ENCODE measurements around the gene CRYGA. TPM values are rescaled to one million over a fixed set of nuclear protein-coding genes. Genes with fewer than 3 reads are reported as not detected.
"Not testable (repeated sequence)": the region's sequence is repeated elsewhere in the genome, so short reads cannot be mapped to it uniquely, and the experiment has no call there.

CRYGA gene
- total RNA-seq, 1 experiment from 2014 or later, result not detected

DNA sequence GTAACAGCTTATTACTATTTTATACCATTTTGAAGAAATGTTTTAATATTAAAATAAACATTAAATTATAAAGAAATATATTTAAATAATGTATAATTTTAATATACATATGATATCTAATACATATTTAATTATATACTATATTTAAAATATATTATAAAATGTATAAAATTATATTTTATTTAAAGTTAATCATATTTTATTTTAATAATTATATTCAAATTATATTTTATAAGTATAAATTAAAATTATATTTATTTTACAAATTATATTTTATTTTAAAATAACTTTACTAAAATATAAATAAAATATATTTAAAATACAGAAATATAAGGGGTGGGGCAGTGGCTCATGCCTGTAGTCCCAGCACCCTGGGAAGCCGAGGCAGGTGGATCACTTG lies 41.1 kb downstream of the CRYGA start:
- TF ChIP-seq, protein P1, sequence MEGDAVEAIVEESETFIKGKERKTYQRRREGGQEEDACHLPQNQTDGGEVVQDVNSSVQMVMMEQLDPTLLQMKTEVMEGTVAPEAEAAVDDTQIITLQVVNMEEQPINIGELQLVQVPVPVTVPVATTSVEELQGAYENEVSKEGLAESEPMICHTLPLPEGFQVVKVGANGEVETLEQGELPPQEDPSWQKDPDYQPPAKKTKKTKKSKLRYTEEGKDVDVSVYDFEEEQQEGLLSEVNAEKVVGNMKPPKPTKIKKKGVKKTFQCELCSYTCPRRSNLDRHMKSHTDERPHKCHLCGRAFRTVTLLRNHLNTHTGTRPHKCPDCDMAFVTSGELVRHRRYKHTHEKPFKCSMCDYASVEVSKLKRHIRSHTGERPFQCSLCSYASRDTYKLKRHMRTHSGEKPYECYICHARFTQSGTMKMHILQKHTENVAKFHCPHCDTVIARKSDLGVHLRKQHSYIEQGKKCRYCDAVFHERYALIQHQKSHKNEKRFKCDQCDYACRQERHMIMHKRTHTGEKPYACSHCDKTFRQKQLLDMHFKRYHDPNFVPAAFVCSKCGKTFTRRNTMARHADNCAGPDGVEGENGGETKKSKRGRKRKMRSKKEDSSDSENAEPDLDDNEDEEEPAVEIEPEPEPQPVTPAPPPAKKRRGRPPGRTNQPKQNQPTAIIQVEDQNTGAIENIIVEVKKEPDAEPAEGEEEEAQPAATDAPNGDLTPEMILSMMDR (IDR thresholded peaks at IDR 0.05; ENCODE audit: unreplicated experiment), result no peak
- DNase-seq (ENCODE audit: unreplicated experiment), result no peak
- no peak overlapping the region for H3K27ac Mint-ChIP-seq (ENCODE audit: low read depth, unreplicated experiment)
- H3K4me1 Mint-ChIP-seq (ENCODE audit: insufficient read depth, unreplicated experiment), result no peaks in the 10 kb centered on the region
- no peak overlapping the region for H3K4me3 Mint-ChIP-seq (ENCODE audit: unreplicated experiment)
- no peaks in the 10 kb centered on the region for H3K9me3 Mint-ChIP-seq (ENCODE audit: unreplicated experiment)
- intact Hi-C loops (cut with micrococcal nuclease), result no loop called here
- ChIA-PET POLR2A (no interaction called here), CTCF (interaction anchor here (0.7 to 1.2 kb wide), 2 partner anchors 21 to 145 kb away, joined by 3 to 4 read pairs; no protein-coding TSS in a partner anchor)
- H3K36me3 Mint-ChIP-seq (ENCODE audit: insufficient read depth, unreplicated experiment), result no peaks in the 10 kb centered on the region
- BruUV-seq (replicated peaks), result no TSS peak
- no peaks in the 10 kb centered on the region for H3K27me3 Mint-ChIP-seq (ENCODE audit: insufficient read depth, unreplicated experiment)

DNA sequence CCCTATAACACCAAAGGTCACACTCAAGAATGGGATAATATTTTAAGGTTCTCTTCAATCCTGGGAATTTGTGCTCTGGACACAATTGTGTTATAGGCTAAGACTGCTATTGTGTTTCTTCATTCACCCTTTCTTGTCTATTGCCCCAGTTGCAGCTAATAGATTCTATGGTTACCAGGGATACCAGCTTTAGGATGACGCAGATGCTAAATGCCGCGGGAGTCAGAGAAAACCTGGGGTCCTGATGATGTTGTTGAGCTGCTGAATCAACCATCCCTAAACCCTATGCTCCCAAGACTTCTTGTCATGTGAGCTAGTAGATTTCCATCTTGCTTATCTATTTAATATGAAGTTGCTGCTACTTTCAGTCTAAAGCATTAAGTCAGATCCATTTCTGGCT lies 44.5 kb downstream of the CRYGA start:
- DNase-seq (ENCODE audit: unreplicated experiment), result no peak
- H3K27me3 Mint-ChIP-seq (ENCODE audit: insufficient read depth, unreplicated experiment), result no peaks in the 10 kb centered on the region
- no peaks in the 10 kb centered on the region for H3K36me3 Mint-ChIP-seq (ENCODE audit: insufficient read depth, unreplicated experiment)
- no peaks in the 10 kb centered on the region for H3K9me3 Mint-ChIP-seq (ENCODE audit: unreplicated experiment)
- no TSS peak for BruUV-seq (replicated peaks)
- CTCF ChIA-PET, result no interaction called here
- POLR2A ChIA-PET, result no interaction called here
- H3K4me1 Mint-ChIP-seq (ENCODE audit: insufficient read depth, unreplicated experiment), result no peaks in the 10 kb centered on the region
- H3K27ac Mint-ChIP-seq (ENCODE audit: low read depth, unreplicated experiment), result no peak overlapping the region
- TF ChIP-seq, protein P1 (IDR thresholded peaks at IDR 0.05; ENCODE audit: unreplicated experiment), result no peak
- no peak overlapping the region for H3K4me3 Mint-ChIP-seq (ENCODE audit: unreplicated experiment)
- intact Hi-C loops (cut with micrococcal nuclease), result no loop called here

DNA sequence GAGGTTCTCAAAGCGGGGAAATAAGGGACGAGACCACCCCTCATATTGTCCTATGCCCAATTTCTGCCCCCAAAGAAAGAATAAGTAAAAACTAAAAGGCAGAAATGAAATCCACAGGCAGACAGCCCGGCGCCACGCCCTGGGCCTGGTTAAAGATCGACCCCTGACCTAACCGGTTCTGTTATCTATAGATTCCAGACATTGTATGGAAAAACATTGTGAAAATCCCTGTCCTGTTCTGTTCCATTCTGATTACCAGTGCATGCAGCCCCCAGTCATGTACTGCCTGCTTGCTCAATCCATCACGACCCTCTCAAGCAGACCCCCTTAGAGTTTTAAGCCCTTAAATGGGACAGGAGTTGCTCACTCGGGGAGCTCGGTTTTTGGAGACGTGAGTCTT lies 46.0 kb downstream of the CRYGA start:
- intact Hi-C loops (cut with micrococcal nuclease); BruUV-seq (replicated peaks); DNase-seq (ENCODE audit: unreplicated experiment); H3K27ac Mint-ChIP-seq (ENCODE audit: low read depth, unreplicated experiment); H3K4me3 Mint-ChIP-seq (ENCODE audit: unreplicated experiment); H3K9me3 Mint-ChIP-seq (ENCODE audit: unreplicated experiment); H3K36me3 Mint-ChIP-seq (ENCODE audit: insufficient read depth, unreplicated experiment); H3K27me3 Mint-ChIP-seq (ENCODE audit: insufficient read depth, unreplicated experiment); POLR2A ChIA-PET; CTCF ChIA-PET; H3K4me1 Mint-ChIP-seq (ENCODE audit: insufficient read depth, unreplicated experiment): not testable (repeated sequence)

DNA sequence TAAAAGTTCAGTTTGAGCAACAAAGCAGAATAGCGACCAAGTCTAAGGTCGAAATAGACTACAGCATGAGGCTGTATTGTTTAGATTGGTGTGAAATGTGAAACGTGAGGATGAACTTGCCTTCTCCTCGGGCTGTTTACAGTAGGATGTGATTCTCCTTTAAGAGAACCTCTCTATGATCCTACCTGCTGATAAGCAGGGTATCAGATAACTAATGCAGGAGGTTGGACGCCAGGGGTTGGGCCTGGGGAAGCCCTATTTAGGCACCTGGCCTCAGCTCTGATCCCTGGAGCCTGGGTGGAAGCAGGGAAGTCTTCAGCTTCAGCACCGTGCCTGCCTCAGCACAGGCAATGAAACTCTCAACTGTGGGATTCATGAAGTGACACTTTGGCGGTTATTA lies 50.4 kb downstream of the CRYGA start:
- no peak overlapping the region for H3K27ac Mint-ChIP-seq (ENCODE audit: low read depth, unreplicated experiment)
- intact Hi-C loops (cut with micrococcal nuclease), result no loop called here
- CTCF ChIA-PET, result interaction anchor here (0.8 to 2.0 kb wide), 2 partner anchors 10 to 63 kb away, joined by 3 to 5 read pairs; no protein-coding TSS in a partner anchor
- BruUV-seq (replicated peaks), result no TSS peak
- H3K9me3 Mint-ChIP-seq (ENCODE audit: unreplicated experiment), result no peaks in the 10 kb centered on the region
- no peak overlapping the region for H3K4me3 Mint-ChIP-seq (ENCODE audit: unreplicated experiment)
- no peaks in the 10 kb centered on the region for H3K4me1 Mint-ChIP-seq (ENCODE audit: insufficient read depth, unreplicated experiment)
- no peak for DNase-seq (ENCODE audit: unreplicated experiment)
- no peaks in the 10 kb centered on the region for H3K36me3 Mint-ChIP-seq (ENCODE audit: insufficient read depth, unreplicated experiment)
- POLR2A ChIA-PET, result no interaction called here
- TF ChIP-seq, protein P1 (IDR thresholded peaks at IDR 0.05; ENCODE audit: unreplicated experiment), result no peak
- no peaks in the 10 kb centered on the region for H3K27me3 Mint-ChIP-seq (ENCODE audit: insufficient read depth, unreplicated experiment)

DNA sequence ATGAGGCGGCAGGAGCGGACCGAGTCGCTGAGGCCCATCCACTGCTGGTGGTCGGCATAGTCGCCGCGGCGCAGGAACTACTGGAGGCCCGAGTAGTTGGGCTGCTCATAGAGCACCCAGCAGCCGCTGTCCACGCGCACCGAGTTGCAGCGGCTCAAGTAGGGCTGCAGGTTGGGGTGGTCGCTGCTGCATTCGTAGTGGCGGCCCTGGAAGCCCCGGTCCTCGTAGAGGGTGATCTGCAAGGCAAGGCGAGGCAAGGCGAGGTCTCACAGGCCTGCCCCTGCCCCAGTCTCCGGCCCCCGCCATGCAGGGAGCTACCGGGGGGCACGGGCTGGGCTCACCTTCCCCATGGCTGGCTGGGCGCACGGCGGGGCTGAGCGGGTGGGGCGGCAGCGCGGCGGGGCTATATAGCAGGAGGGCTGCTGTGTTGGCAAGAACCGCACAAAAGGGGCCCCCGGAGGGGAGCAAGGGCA lies 51.1 kb downstream of the CRYGA start:
- H3K4me1 Mint-ChIP-seq (ENCODE audit: insufficient read depth, unreplicated experiment); H3K9me3 Mint-ChIP-seq (ENCODE audit: unreplicated experiment); H3K27me3 Mint-ChIP-seq (ENCODE audit: insufficient read depth, unreplicated experiment); POLR2A ChIA-PET; intact Hi-C loops (cut with micrococcal nuclease); BruUV-seq (replicated peaks); H3K27ac Mint-ChIP-seq (ENCODE audit: low read depth, unreplicated experiment); H3K4me3 Mint-ChIP-seq (ENCODE audit: unreplicated experiment); H3K36me3 Mint-ChIP-seq (ENCODE audit: insufficient read depth, unreplicated experiment); DNase-seq (ENCODE audit: unreplicated experiment): not testable (repeated sequence)
- CTCF ChIA-PET, result interaction anchor here (0.8 to 2.0 kb wide), 2 partner anchors 10 to 64 kb away, joined by 3 to 5 read pairs; no protein-coding TSS in a partner anchor

Other genes with a start within 250 kb of the CRYGA start
- gene PLEKHM3, start 138.1 kb downstream of the CRYGA start, total RNA-seq (2022), result 5.4 and 7.5 TPM in 2 replicates
- gene CRYGD, start 39.1 kb downstream of the CRYGA start, total RNA-seq (2022), result not detected in 2 replicates
- not detected in 2 replicates for gene CRYGC, start 33.8 kb downstream of the CRYGA start, total RNA-seq (2022)
- not detected in 2 replicates for gene CRYGB, start 17.4 kb downstream of the CRYGA start, total RNA-seq (2022)
- gene C2orf80, start 26.4 kb upstream of the CRYGA start, total RNA-seq (2022), result not detected in 2 replicates
- 50.2 and 122 TPM in 2 replicates for gene IDH1, start 91.5 kb upstream of the CRYGA start, total RNA-seq (2022)
- 22.8 and 27.2 TPM in 2 replicates for gene PIKFYVE, start 102.7 kb upstream of the CRYGA start, total RNA-seq (2022)
- gene PTH2R, start 243.2 kb upstream of the CRYGA start, total RNA-seq (2022), result not detected in 2 replicates

Measured in MCF 10A (cell line).